Measurements from ENCODE around the gene KRTAP5-3. TPM values are rescaled to one million over a fixed set of nuclear protein-coding genes. Genes with fewer than 3 reads are reported as not detected.
A peak's percentile ranks its signal among the peaks of the same experiment; 100 is the strongest.

KRTAP5-3 gene
- total RNA-seq, 2 donors from 2014 or later: not detected

GRCh38 chr11:1574238-1574932 lies 33.9 kb downstream of the KRTAP5-3 start:
- Histone ChIP-seq H3K4me3 (peak overlapping the region; percentile 24 to 83), H3K9me3 (peaks cover 0 to 8% of the 10 kb centered on the region in 2 donors), H3K4me1 (peaks cover 0 to 43% of the 10 kb centered on the region in 2 donors), H3K36me3 (no peaks in the 10 kb centered on the region), H3K27me3 (no peaks in the 10 kb centered on the region), H3K27ac (peak overlapping the region; percentile 91 to 93)
- DNase-seq (ENCODE audit: low spot score): no peak
- peak; percentile 86 to 97 for TF ChIP-seq CTCF (IDR thresholded peaks at IDR 0.05)

GRCh38 chr11:1573903-1574237 lies 34.4 kb downstream of the KRTAP5-3 start:
- no peaks in the 10 kb centered on the region for H3K36me3 ChIP-seq
- no peak for DNase-seq (ENCODE audit: low spot score)
- no peak for TF ChIP-seq CTCF (IDR thresholded peaks at IDR 0.05)
- H3K27me3 ChIP-seq: no peaks in the 10 kb centered on the region
- H3K4me3 ChIP-seq: peak overlapping the region; percentile 24 to 83
- peaks cover 0 to 8% of the 10 kb centered on the region in 2 donors for H3K9me3 ChIP-seq
- peaks cover 0 to 48% of the 10 kb centered on the region in 2 donors for H3K4me1 ChIP-seq
- H3K27ac ChIP-seq: peak overlapping the region; percentile 91 to 93

GRCh38 chr11:1573077-1573902 lies 35.0 kb downstream of the KRTAP5-3 start:
- no peaks in the 10 kb centered on the region for H3K36me3 ChIP-seq
- no peak for TF ChIP-seq CTCF (IDR thresholded peaks at IDR 0.05)
- no peak for DNase-seq (ENCODE audit: low spot score)
- peak overlapping the region; percentile 76 to 83 for H3K4me3 ChIP-seq
- peaks cover 0 to 54% of the 10 kb centered on the region in 2 donors for H3K4me1 ChIP-seq
- peaks cover 0 to 5% of the 10 kb centered on the region in 2 donors for H3K9me3 ChIP-seq
- no peaks in the 10 kb centered on the region for H3K27me3 ChIP-seq
- peak overlapping the region; percentile 91 to 93 for H3K27ac ChIP-seq

GRCh38 chr11:1572197-1573076 lies 35.8 kb downstream of the KRTAP5-3 start, which contains the start of gene DUSP8:
Gene DUSP8 (minus strand): TSS chr11:1572271. CDS start chr11:1565826, 6,445 bp downstream.
- Histone ChIP-seq H3K27ac (peak within 1 kb of the TSS; percentile 91 to 93), H3K36me3 (no peaks in the 10 kb centered on the region), H3K4me3 (peak within 1 kb of the TSS; percentile 82 to 83), H3K9me3 (no peaks in the 10 kb centered on the region), H3K27me3 (no peaks in the 10 kb centered on the region), H3K4me1 (peaks cover 0 to 61% of the 10 kb centered on the region in 2 donors)
- DNase-seq (ENCODE audit: low spot score): peak; percentile 92
- TF ChIP-seq CTCF (IDR thresholded peaks at IDR 0.05): no peak

GRCh38 chr11:1571760-1572196 lies 36.5 kb downstream of the KRTAP5-3 start:
- TF ChIP-seq CTCF (IDR thresholded peaks at IDR 0.05): no peak
- no peak for DNase-seq (ENCODE audit: low spot score)
- Histone ChIP-seq H3K4me3 (peak overlapping the region; percentile 72 to 82), H3K4me1 (peaks cover 0 to 68% of the 10 kb centered on the region in 2 donors), H3K27ac (peak overlapping the region; percentile 88 to 93), H3K36me3 (no peaks in the 10 kb centered on the region), H3K9me3 (no peaks in the 10 kb centered on the region), H3K27me3 (no peaks in the 10 kb centered on the region)

Measured in right atrium auricular region (tissue), 2 donors.